Measurements from ENCODE around the gene OSBPL10.
"Not testable (repeated sequence)": the region's sequence is repeated elsewhere in the genome, so short reads cannot be mapped to it uniquely, and the experiment has no call there.

The OSBPL10 gene

GRCh38 chr3:31704591-31705179, 276.4 kb downstream of the OSBPL10 start:
- DNase-seq (ENCODE audit: low read depth), result peak; percentile 72

GRCh38 chr3:31704156-31704555, 276.9 kb downstream of the OSBPL10 start:
- DNase-seq (ENCODE audit: low read depth), result no peak

GRCh38 chr3:31701286-31701685, 279.8 kb downstream of the OSBPL10 start:
- no peak for DNase-seq (ENCODE audit: low read depth)

- DNase-seq (ENCODE audit: low read depth), result peak; percentile 27
Observed at GRCh38 chr3:31699309-31699953, 281.6 kb downstream of the OSBPL10 start.

- DNase-seq (ENCODE audit: low read depth), result no peak
Observed at GRCh38 chr3:31696815-31697548, 284.1 kb downstream of the OSBPL10 start.

- no peak for DNase-seq (ENCODE audit: low read depth)
Observed at GRCh38 chr3:31696009-31696297, 285.1 kb downstream of the OSBPL10 start.

- DNase-seq (ENCODE audit: low read depth), result no peak
Observed at GRCh38 chr3:31695280-31696008, 285.6 kb downstream of the OSBPL10 start.

GRCh38 chr3:31693346-31693745, 287.7 kb downstream of the OSBPL10 start:
- DNase-seq (ENCODE audit: low read depth), result no peak

- DNase-seq (ENCODE audit: low read depth), result no peak
Observed at GRCh38 chr3:31692751-31693150, 288.3 kb downstream of the OSBPL10 start.

GRCh38 chr3:31690771-31691170, 290.3 kb downstream of the OSBPL10 start:
- no peak for DNase-seq (ENCODE audit: low read depth)

- DNase-seq (ENCODE audit: low read depth), result not testable (repeated sequence)
Observed at GRCh38 chr3:31689523-31689922, 291.5 kb downstream of the OSBPL10 start.

GRCh38 chr3:31688984-31689383, 292.1 kb downstream of the OSBPL10 start:
- no peak for DNase-seq (ENCODE audit: low read depth)

GRCh38 chr3:31687020-31687802, 293.9 kb downstream of the OSBPL10 start:
- no peak for DNase-seq (ENCODE audit: low read depth)

GRCh38 chr3:31680072-31680870, 300.8 kb downstream of the OSBPL10 start:
- DNase-seq (ENCODE audit: low read depth), result no peak

- DNase-seq (ENCODE audit: low read depth), result no peak
Observed at GRCh38 chr3:31676556-31676955, 304.5 kb downstream of the OSBPL10 start.

GRCh38 chr3:31673950-31674349, 307.1 kb downstream of the OSBPL10 start:
- no peak for DNase-seq (ENCODE audit: low read depth)

GRCh38 chr3:31671976-31672375, 309.1 kb downstream of the OSBPL10 start:
- no peak for DNase-seq (ENCODE audit: low read depth)

- no peak for DNase-seq (ENCODE audit: low read depth)
Observed at GRCh38 chr3:31671451-31671850, 309.6 kb downstream of the OSBPL10 start.

- no peak for DNase-seq (ENCODE audit: low read depth)
Observed at GRCh38 chr3:31670722-31671121, 310.3 kb downstream of the OSBPL10 start.

- DNase-seq (ENCODE audit: low read depth), result no peak
Observed at GRCh38 chr3:31670136-31670535, 310.9 kb downstream of the OSBPL10 start.

GRCh38 chr3:31668242-31668641, 312.8 kb downstream of the OSBPL10 start:
- DNase-seq (ENCODE audit: low read depth), result no peak
